Activated effector memory CD4-positive, alpha-beta T cell treated with anti-CD3 and anti-CD28 coated beads, Interleukin-2, amount 50 U/mL, for 16 hours (primary cell): ENCODE results near the gene ANAPC2.
A peak's percentile ranks its signal among the peaks of the same experiment; 100 is the strongest.

Experiments
- DNase-seq: peaks from one replicate; pipeline ENCODE4 v3.0.0-alpha.2; 2020

The ANAPC2 gene

GRCh38 chr9:137191245-137191644 is 2.9 kb upstream of the ANAPC2 start:
- DNase-seq = no peak

GRCh38 chr9:137190315-137190856 is 2.0 kb upstream of the ANAPC2 start:
- DNase-seq = no peak

GRCh38 chr9:137189297-137190295 is 1.2 kb upstream of the ANAPC2 start:
- no peak for DNase-seq

- no peak for DNase-seq
Observed at GRCh38 chr9:137188086-137188489, 272 bp downstream of the ANAPC2 start.

- no peak for DNase-seq
Observed at GRCh38 chr9:137187386-137187785, 974 bp downstream of the ANAPC2 start.

GRCh38 chr9:137186385-137186784 is 2.0 kb downstream of the ANAPC2 start:
- no peak for DNase-seq

GRCh38 chr9:137185921-137186320 is 2.4 kb downstream of the ANAPC2 start:
- no peak for DNase-seq

- no peak for DNase-seq
Observed at GRCh38 chr9:137184881-137185660, 3.3 kb downstream of the ANAPC2 start.

GRCh38 chr9:137183980-137184595 is 4.3 kb downstream of the ANAPC2 start:
- DNase-seq = no peak

- no peak for DNase-seq
Observed at GRCh38 chr9:137182836-137183235, 5.5 kb downstream of the ANAPC2 start.

GRCh38 chr9:137181680-137182079 is 6.7 kb downstream of the ANAPC2 start:
- DNase-seq = no peak

- no peak for DNase-seq
Observed at GRCh38 chr9:137180491-137180890, 7.9 kb downstream of the ANAPC2 start.

- DNase-seq = no peak
Observed at GRCh38 chr9:137179761-137180160, 8.6 kb downstream of the ANAPC2 start.

GRCh38 chr9:137178939-137179630 is 9.3 kb downstream of the ANAPC2 start:
- DNase-seq = no peak

- DNase-seq = no peak
Observed at GRCh38 chr9:137178201-137178938, 10.0 kb downstream of the ANAPC2 start.

- peak; percentile 69 for DNase-seq
Observed at GRCh38 chr9:137176302-137177182, 11.8 kb downstream of the ANAPC2 start.

- DNase-seq = no peak
Observed at GRCh38 chr9:137175345-137175961, 12.9 kb downstream of the ANAPC2 start.

GRCh38 chr9:137174722-137175293 is 13.6 kb downstream of the ANAPC2 start:
- DNase-seq = no peak

GRCh38 chr9:137173796-137174664 is 14.3 kb downstream of the ANAPC2 start:
- DNase-seq = no peak
